GM12878 (cell line): ENCODE results near the gene IHH. TPM values are rescaled to one million over a fixed set of nuclear protein-coding genes. Genes with fewer than 3 reads are reported as not detected.

Experiments used
- BCL11A ChIP-seq: IDR thresholded peaks from 2 replicates; pipeline ENCODE4 v1.6.1; 2011; ENCODE audit warnings: low read depth, low read length
- BHLHE40 ChIP-seq, 2 experiments: fragments of 450-650 bp in 1 of 2; IDR thresholded peaks; 2 replicates each; pipeline ENCODE4 v1.6.1; 2011 to 2017; ENCODE audit warnings: low read depth in 2 of 2, borderline replicate concordance in 1 of 2, improper control_type of control experiment in 1 of 2, low read length in 1 of 2, mild to moderate bottlenecking in 1 of 2
- BRCA1 ChIP-seq: IDR thresholded peaks from 2 replicates; pipeline ENCODE4 v1.6.1; 2011; ENCODE audit warnings: low read depth, low read length, improper control_type of control experiment
- CBX5 ChIP-seq: sonication (generic); IDR thresholded peaks from 2 replicates; pipeline ENCODE4 v1.6.1; 2016; ENCODE audit warnings: low read depth, moderate library complexity, mild to moderate bottlenecking, inconsistent platforms
- POU2F2 ChIP-seq: IDR thresholded peaks from 3 replicates; pipeline ENCODE4 v1.6.1; 2011; ENCODE audit warnings: low read depth, mild to moderate bottlenecking, low read length, borderline replicate concordance
- SMAD1 ChIP-seq: fragments of 450-650 bp; IDR thresholded peaks from 2 replicates; pipeline ENCODE4 v1.6.1; 2018; ENCODE audit warnings: mild to moderate bottlenecking, low read depth; ENCODE audit not compliant: partially characterized antibody
- STAT3 ChIP-seq: IDR thresholded peaks from 2 replicates; pipeline ENCODE4 v1.6.1; 2011; ENCODE audit warnings: low read depth, low read length, improper control_type of control experiment
- polyA plus RNA-seq, 11 experiments: library from polyadenylated mRNA; depleted of rRNA in 4 of 11; unstranded in 6 of 11; stranded (reverse) in 5 of 11; fragments of >200 nt; fragmentation: Nextera tagmentation in 4 of 11; fragmentation: Illumina TruSeq in 1 of 11; extraction: Ambion mirVana in 4 of 11; extraction: Trizol in 1 of 11; gene quantifications; 1 replicate in 1 of 11; 2 replicates in 10 of 11; pipeline versions ENCODE4 v1.2.1 to v1.2.3, GENCODE V29; 2011 to 2016; ENCODE audit warnings: inconsistent platforms in 2 of 11, missing spikeins in 2 of 11, low read depth in 1 of 11
- total RNA-seq, 4 experiments: library from RNA; depleted of rRNA in 3 of 4; stranded (reverse); fragments of >200 nt in 3 of 4; fragmentation: Illumina TruSeq in 1 of 4; extraction: Trizol in 1 of 4; gene quantifications; 2 replicates each; pipeline versions ENCODE4 v1.2.1 to v1.2.3, GENCODE V29; 2013 to 2021
- TF ChIP-seq, protein P1 (sequence below): fragments of 450-650 bp; IDR thresholded peaks from 2 replicates; pipeline ENCODE4 v1.6.1; 2016; ENCODE audit warnings: mild to moderate bottlenecking, moderate library complexity, borderline replicate concordance
- TF ChIP-seq, protein P2 (sequence below): IDR thresholded peaks from 2 replicates; pipeline ENCODE4 v1.6.1; 2011; ENCODE audit warnings: low read depth, low read length, improper control_type of control experiment, borderline replicate concordance

IHH gene
- total and polyA plus RNA-seq, 10 of the 15 experiments (the other 5 are each of a cell fraction or from before 2014, with no cell fraction given): 0.04 TPM; not detected in 9

DNA sequence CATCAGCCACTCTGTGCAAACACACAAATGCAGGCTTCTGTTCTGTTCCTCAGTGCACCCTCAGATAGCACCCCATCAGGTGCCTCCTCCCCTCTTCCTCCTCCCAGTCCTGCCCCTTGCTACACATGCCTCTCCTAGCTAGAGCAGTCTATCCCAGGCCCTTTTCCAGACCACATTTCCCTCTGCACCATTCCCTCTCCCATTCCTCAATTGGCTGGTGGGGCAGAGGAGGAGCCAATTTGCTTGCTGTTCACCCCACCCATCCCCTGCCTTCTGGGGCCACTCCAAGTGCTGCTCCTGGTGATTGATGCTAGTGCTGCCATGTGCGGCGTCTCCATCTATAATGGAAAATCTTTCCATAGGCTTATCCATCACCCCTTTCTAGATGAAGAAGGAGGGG lies 24.8 kb downstream of the IHH start (continued):
- TF ChIP-seq, protein P1, sequence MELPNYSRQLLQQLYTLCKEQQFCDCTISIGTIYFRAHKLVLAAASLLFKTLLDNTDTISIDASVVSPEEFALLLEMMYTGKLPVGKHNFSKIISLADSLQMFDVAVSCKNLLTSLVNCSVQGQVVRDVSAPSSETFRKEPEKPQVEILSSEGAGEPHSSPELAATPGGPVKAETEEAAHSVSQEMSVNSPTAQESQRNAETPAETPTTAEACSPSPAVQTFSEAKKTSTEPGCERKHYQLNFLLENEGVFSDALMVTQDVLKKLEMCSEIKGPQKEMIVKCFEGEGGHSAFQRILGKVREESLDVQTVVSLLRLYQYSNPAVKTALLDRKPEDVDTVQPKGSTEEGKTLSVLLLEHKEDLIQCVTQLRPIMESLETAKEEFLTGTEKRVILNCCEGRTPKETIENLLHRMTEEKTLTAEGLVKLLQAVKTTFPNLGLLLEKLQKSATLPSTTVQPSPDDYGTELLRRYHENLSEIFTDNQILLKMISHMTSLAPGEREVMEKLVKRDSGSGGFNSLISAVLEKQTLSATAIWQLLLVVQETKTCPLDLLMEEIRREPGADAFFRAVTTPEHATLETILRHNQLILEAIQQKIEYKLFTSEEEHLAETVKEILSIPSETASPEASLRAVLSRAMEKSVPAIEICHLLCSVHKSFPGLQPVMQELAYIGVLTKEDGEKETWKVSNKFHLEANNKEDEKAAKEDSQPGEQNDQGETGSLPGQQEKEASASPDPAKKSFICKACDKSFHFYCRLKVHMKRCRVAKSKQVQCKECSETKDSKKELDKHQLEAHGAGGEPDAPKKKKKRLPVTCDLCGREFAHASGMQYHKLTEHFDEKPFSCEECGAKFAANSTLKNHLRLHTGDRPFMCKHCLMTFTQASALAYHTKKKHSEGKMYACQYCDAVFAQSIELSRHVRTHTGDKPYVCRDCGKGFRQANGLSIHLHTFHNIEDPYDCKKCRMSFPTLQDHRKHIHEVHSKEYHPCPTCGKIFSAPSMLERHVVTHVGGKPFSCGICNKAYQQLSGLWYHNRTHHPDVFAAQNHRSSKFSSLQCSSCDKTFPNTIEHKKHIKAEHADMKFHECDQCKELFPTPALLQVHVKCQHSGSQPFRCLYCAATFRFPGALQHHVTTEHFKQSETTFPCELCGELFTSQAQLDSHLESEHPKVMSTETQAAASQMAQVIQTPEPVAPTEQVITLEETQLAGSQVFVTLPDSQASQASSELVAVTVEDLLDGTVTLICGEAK: no peak
- TF ChIP-seq BRCA1 (no peak), BCL11A (no peak), CBX5 (no peak), SMAD1 (no peak), STAT3 (no peak), POU2F2 (no peak), BHLHE40 (IDR thresholded peaks at IDR 0.05; ENCODE audit: borderline replicate concordance in 1 of 2, low read depth in 2 of 2, low read length in 1 of 2) (no peak)
- TF ChIP-seq, protein P2, sequence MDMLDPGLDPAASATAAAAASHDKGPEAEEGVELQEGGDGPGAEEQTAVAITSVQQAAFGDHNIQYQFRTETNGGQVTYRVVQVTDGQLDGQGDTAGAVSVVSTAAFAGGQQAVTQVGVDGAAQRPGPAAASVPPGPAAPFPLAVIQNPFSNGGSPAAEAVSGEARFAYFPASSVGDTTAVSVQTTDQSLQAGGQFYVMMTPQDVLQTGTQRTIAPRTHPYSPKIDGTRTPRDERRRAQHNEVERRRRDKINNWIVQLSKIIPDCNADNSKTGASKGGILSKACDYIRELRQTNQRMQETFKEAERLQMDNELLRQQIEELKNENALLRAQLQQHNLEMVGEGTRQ: no peak
- TF ChIP-seq, all 136 proteins: peak for 0
